DND-41 (cell line): Measurements from ENCODE around the gene GDF11.

Source experiments
- ATAC-seq: fragments of 200-7000 bp; cut with Tn5 transposase; 3 replicates; pipeline ENCODE4 v1.9.1; 2021; ENCODE audit warnings: low read depth; ENCODE audit not compliant: insufficient read depth
- DNase-seq: peaks from one replicate; pipeline ENCODE4 v3.0.0-alpha.2; 2020
- H2AFZ ChIP-seq: 2 replicates; pipeline ENCODE4 v1.6.0; 2012; ENCODE audit warnings: low read depth, low read length
- H3K27ac ChIP-seq: 2 replicates; pipeline ENCODE4 v1.5.1; 2012; ENCODE audit warnings: low read length, inconsistent platforms
- H3K27me3 ChIP-seq: fragments of 200-600 bp; sonication (generic); 2 replicates; pipeline ENCODE4 v1.6.0; 2012; ENCODE audit warnings: low read length, mild to moderate bottlenecking, inconsistent platforms; ENCODE audit not compliant: insufficient read depth, poor library complexity
- H3K36me3 ChIP-seq: 2 replicates; pipeline ENCODE4 v1.5.1; 2012; ENCODE audit warnings: low read length, inconsistent platforms; ENCODE audit not compliant: insufficient read depth
- H3K4me1 ChIP-seq: 2 replicates; pipeline ENCODE4 v1.5.1; 2012; ENCODE audit warnings: mild to moderate bottlenecking, low read length; ENCODE audit not compliant: insufficient read depth
- H3K4me2 ChIP-seq: 2 replicates; pipeline ENCODE4 v1.6.0; 2012; ENCODE audit warnings: mild to moderate bottlenecking, moderate library complexity, low read length, inconsistent platforms; ENCODE audit not compliant: insufficient read depth
- H3K4me3 ChIP-seq, 2 experiments: fragments of 200-600 bp in 1 of 2; shearing (Covaris generic) in 1 of 2; 2 replicates each; pipeline ENCODE4 v1.5.1; 2012 to 2016; ENCODE audit warnings: inconsistent platforms in 2 of 2, low read length in 2 of 2, mild to moderate bottlenecking in 2 of 2, low read depth in 1 of 2, moderate library complexity in 1 of 2
- H3K79me2 ChIP-seq: 2 replicates; pipeline ENCODE4 v1.6.0; 2012; ENCODE audit warnings: low read length, inconsistent platforms; ENCODE audit not compliant: insufficient read depth
- H3K9ac ChIP-seq: 2 replicates; pipeline ENCODE4 v1.6.0; 2012; ENCODE audit warnings: low read depth, mild to moderate bottlenecking, inconsistent platforms, low read length, moderate library complexity
- H3K9me3 ChIP-seq: 2 replicates; pipeline ENCODE4 v1.5.1; 2012; ENCODE audit warnings: low read length, moderate library complexity, mild to moderate bottlenecking, inconsistent platforms; ENCODE audit not compliant: insufficient read depth, severe bottlenecking
- H4K20me1 ChIP-seq: 2 replicates; pipeline ENCODE4 v1.6.0; 2012; ENCODE audit warnings: low read length; ENCODE audit not compliant: insufficient read depth
- CTCF ChIP-seq: IDR thresholded peaks from 2 replicates; pipeline ENCODE4 v1.5.1; 2012; ENCODE audit warnings: borderline replicate concordance, low read length, moderate library complexity, mild to moderate bottlenecking; ENCODE audit not compliant: poor library complexity, severe bottlenecking; ENCODE audit errors: extremely low read depth
- EZH2 ChIP-seq: IDR thresholded peaks from 3 replicates; pipeline ENCODE4 v1.6.1; 2012; ENCODE audit warnings: borderline replicate concordance, low read depth, mild to moderate bottlenecking, moderate library complexity, low read length, inconsistent platforms; ENCODE audit not compliant: severe bottlenecking

Gene GDF11

GRCh38 chr12:55742719-55743405 is at the start of gene GDF11:
TSS of gene GDF11 (plus strand) at chr12:55743122. CDS start at chr12:55743317, 195 bp downstream.
- Histone ChIP-seq H2AFZ (peak within 1 kb of the TSS; percentile 88), H3K36me3 (no peaks in the 10 kb centered on the region), H3K27me3 (no peaks in the 10 kb centered on the region), H3K4me3 (peak within 1 kb of the TSS; percentile 37 to 64), H3K9me3 (no peaks in the 10 kb centered on the region), H3K4me2 (peak within 1 kb of the TSS; percentile 83), H3K4me1 (peaks cover 46% of the 10 kb centered on the region), H3K9ac (peak within 1 kb of the TSS; percentile 58), H3K79me2 (peaks cover 14% of the 10 kb centered on the region), H3K27ac (peak within 1 kb of the TSS; percentile 65), H4K20me1 (peaks cover 27% of the 10 kb centered on the region; the same call in 1 of the 2 replicates)
- peak; percentile 86 for DNase-seq
- peak; percentile 64 for ATAC-seq
- TF ChIP-seq CTCF (no peak), EZH2 (no peak)

GRCh38 chr12:55693323-55694187 is 49.4 kb upstream of the GDF11 start:
- no peak overlapping the region for H3K4me3 ChIP-seq
- no peaks in the 10 kb centered on the region for H4K20me1 ChIP-seq
- no peaks in the 10 kb centered on the region for H3K4me1 ChIP-seq
- no peak overlapping the region for H3K4me2 ChIP-seq
- H3K36me3 ChIP-seq, result no peaks in the 10 kb centered on the region
- DNase-seq (no peak), ATAC-seq (no peak)
- H3K9ac ChIP-seq, result no peak overlapping the region
- H2AFZ ChIP-seq, result no peak overlapping the region
- H3K9me3 ChIP-seq, result no peaks in the 10 kb centered on the region
- no peaks in the 10 kb centered on the region for H3K79me2 ChIP-seq
- H3K27ac ChIP-seq, result no peak overlapping the region
- no peaks in the 10 kb centered on the region for H3K27me3 ChIP-seq
- TF ChIP-seq CTCF, result no peak
- TF ChIP-seq EZH2, result no peak

GRCh38 chr12:55694188-55694515 is 48.8 kb upstream of the GDF11 start:
- no peaks in the 10 kb centered on the region for H4K20me1 ChIP-seq
- H3K9me3 ChIP-seq, result no peaks in the 10 kb centered on the region
- no peak overlapping the region for H3K4me3 ChIP-seq
- no peak overlapping the region for H3K27ac ChIP-seq
- no peak overlapping the region for H2AFZ ChIP-seq
- H3K4me1 ChIP-seq, result no peaks in the 10 kb centered on the region
- H3K9ac ChIP-seq, result no peak overlapping the region
- no peaks in the 10 kb centered on the region for H3K79me2 ChIP-seq
- no peak for TF ChIP-seq EZH2
- no peak for TF ChIP-seq CTCF
- H3K4me2 ChIP-seq, result no peak overlapping the region
- DNase-seq, result no peak
- ATAC-seq, result no peak
- peaks cover under 1% of the 10 kb centered on the region for H3K27me3 ChIP-seq
- no peaks in the 10 kb centered on the region for H3K36me3 ChIP-seq
